Skin epidermis (tissue), 12 donors: ENCODE data around the gene RGPD6.
"Not testable (repeated sequence)": the region's sequence is repeated elsewhere in the genome, so short reads cannot be mapped to it uniquely, and the experiment has no call there.

ENCODE experiments used
- H3K27ac ChIP-seq, 21 experiments: fragments of 200-600 bp; sonication (generic) in 11 of 21; one replicate each; pipeline ENCODE4 v1.5.0; 2020; ENCODE audit warnings: mild to moderate bottlenecking in 3 of 21, inconsistent platforms in 2 of 21, moderate library complexity in 2 of 21
- H3K4me3 ChIP-seq, 7 experiments: fragments of 200-600 bp; sonication (generic) in 2 of 7; one replicate each; pipeline ENCODE4 v1.5.0; 2020; ENCODE audit warnings: inconsistent platforms in 2 of 7, mild to moderate bottlenecking in 2 of 7, moderate library complexity in 1 of 7

The RGPD6 gene

GRCh38 chr2:110576763-110577416 lies at the start of gene RGPD6:
TSS of gene RGPD6 (minus strand) at chr2:110577222. CDS start at chr2:110577024, 198 bp downstream.
- not testable (repeated sequence) for H3K27ac ChIP-seq, H3K4me3 ChIP-seq

GRCh38 chr2:110619326-110619939 lies 42.4 kb upstream of the RGPD6 start:
- not testable (repeated sequence) for H3K27ac ChIP-seq, H3K4me3 ChIP-seq

DNA sequence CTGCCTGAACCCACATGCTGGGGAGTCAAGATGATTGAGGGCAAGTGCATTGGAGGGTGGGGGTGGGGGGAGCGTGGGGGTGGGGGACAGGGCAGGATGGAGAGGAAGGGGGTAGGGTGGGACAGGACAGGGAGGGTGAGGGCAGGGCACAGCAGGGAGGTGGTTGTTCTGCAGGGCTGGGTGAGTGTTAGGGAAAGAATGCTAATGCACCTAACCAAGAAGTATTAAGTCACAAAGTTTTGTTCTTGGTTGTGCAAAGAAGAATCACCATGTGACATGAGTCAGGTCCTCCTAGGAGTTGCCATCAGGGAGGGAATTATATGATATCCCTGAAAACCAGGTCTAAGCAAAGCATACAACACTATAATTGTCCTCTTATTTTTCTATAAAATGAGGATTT lies 36.9 kb upstream of the RGPD6 start:
- not testable (repeated sequence) for H3K27ac ChIP-seq, H3K4me3 ChIP-seq

GRCh38 chr2:110610613-110611250 lies 33.7 kb upstream of the RGPD6 start:
- not testable (repeated sequence) for H3K27ac ChIP-seq
- peak overlapping the region in 1 of 7 experiments; percentile 7 for H3K4me3 ChIP-seq

DNA sequence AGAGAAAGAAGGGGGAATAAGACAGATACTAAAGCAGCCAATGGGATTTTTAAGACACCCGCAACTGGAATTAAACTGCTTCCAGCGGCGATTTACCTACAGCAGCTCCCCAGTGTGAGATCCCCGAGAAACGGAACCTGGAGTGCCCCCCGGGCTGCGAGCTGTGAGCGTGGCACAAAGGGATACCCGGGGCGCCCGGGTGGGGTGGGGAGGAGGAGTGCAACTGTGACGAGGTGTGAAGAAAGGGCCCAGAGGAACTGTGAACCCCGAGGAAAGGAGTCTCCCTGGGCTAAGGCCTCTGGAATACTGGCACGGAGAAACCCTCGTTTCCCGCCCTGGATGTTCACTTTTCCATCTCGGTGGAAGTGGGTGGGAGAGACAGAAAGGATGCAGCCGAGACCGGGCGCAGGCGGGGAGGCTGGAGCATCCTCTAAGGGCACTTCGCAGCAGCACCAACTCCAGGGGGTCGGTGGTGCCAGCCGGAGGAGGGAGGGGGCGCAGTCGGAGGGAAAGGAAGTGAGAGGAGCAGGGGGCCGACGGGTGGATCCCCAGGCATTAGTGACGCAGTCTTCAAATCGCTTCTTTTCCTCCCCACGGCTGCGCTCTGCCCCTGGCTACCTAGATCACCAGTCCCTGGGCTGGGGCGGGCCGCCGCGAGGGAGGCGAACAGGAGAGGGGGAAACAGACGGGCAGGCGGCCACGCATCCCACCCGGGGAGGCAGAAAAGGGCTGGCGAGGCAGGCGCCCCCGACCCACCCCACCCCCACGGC lies 33.0 kb upstream of the RGPD6 start:
- not testable (repeated sequence) for H3K27ac ChIP-seq
- peak overlapping the region in 1 of 7 experiments; percentile 7 for H3K4me3 ChIP-seq

DNA sequence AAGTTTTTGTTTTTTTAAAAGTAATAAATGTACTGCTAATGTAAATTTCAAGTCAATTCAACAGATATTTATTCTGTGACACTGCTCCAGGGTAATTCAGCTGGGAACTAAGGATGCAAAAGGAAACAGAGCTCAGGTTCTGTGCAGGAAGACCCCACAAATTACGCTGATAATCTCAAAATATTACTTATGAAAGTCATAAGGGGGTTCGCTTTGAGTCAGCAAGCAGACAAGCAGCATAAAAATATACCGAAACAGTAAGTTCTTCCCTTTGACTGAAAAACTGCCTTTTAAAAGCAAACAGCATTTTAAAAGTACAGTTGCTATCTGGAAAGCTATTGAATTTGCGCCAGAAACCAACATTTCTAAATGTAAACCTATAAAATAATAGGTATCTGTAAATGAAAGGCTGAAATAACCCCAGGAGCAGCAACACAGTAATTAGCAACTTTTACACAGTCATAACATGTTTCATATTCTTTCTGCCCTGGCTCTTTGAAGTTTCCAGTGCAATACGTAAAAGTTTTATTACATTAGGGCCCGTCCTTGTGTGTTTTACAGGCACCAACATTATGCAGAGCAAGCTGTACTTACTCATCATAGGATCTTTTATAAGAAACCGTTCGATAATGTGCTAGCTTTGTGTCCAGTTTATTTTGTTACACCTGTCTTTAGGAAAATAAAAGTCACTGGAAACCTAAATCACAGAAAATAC lies 31.9 kb upstream of the RGPD6 start:
- H3K4me3 ChIP-seq, H3K27ac ChIP-seq: not testable (repeated sequence)

- H3K27ac ChIP-seq, H3K4me3 ChIP-seq: not testable (repeated sequence)
These were observed 28.0 kb upstream of the RGPD6 start for GRCh38 chr2:110605057-110605456.

DNA sequence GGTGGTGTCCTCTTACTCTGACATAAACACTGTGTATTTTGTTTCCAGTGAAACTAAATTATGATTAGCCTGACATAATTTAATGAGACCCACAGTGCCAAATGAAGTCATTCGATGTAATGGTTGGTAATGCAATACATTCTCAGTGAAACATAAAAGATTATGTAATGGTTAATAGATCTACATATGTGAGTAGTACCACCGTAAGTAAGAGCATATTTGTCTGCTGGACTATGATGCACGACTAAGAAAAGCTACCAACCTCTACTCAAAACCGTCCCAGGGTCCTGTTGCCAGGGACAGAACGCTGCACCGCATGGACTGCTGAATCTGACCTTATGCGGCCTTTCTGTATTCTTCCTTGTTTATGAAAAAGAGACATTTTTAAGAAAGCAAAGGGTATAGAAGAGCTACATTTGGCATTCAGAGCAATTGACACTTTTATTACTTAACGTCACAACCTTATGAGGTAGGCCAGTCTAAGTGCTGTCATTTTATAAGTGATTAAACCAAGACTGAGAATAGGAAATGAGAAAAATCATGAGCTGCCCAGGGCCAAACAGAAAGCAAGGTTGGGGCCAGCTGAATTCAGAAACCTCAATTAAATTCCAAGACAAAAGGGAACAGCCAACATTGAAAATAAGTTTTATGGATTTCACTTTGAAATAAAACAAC lies 27.0 kb upstream of the RGPD6 start:
- H3K4me3 ChIP-seq, H3K27ac ChIP-seq: not testable (repeated sequence)

DNA sequence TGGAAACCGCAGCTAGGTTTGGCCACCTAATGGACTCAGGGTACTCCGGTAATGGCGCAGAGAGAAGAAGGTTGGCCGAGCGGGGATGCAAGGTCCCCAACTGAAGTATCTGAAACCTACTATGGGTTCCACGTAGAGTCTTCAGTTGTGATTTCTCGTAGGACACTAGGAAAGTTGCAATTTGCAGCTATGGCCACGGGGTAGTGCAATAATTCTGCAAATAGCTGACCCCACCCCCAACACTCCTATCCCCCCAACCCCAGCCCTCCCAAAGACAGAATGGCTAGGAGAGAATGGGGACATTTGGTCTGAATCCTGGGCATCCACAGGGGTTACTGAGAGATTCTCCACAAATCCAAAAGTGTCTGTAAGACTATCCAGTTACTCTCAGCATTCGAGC lies 25.1 kb upstream of the RGPD6 start:
- not testable (repeated sequence) for H3K27ac ChIP-seq, H3K4me3 ChIP-seq

- H3K27ac ChIP-seq, H3K4me3 ChIP-seq: not testable (repeated sequence)
These were observed 15.0 kb upstream of the RGPD6 start for GRCh38 chr2:110591973-110592372.

DNA sequence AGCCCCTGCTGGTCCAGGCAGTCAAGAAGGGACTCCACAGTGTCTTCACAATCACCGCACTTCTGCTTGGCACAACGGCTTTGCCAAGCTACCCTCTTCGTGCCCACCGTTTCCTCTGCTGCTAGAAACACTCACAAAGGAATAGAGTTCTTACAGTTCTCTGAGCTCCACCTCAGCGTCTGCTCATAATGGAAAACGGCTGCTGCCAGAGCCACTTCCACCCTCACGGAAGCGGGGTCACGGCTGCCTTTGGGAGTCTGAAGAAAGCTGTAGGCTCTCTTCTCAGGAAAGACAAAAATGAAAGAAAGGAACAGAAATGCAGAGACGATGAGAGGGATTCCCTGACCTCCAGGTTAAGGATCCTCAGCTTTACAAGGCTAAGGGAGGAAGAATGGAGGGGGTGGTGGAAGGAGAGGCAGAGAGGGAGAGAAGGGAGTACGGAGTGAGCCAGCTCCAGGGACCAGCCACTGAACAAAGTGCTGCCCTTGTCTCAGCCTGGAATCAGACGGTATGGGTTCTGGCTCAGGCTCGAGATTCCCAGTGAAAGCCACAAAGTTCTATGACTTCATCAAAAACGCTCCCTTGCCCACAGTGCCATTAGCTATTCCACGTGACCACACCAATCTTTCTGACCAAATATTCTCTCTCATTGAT lies 12.8 kb upstream of the RGPD6 start:
- H3K27ac ChIP-seq, H3K4me3 ChIP-seq: not testable (repeated sequence)

DNA sequence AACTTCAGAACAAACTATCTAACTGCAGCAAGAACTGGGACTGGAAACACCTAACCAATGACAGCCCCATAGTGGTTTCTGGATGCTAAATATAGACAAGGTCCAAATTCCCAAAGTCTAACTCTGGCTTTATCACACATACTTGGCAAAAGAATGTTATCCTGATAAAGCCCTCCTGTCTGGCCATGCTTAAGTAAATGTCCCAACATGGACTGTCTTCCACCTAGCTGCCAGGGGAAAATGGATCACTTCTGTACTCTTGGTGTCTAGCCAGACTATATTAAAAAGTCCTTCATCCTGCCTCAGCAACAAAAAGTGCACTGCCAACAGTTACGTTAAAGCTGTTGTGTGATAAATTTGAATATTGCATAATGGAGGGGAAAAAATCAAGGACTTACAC lies 11.5 kb upstream of the RGPD6 start:
- not testable (repeated sequence) for H3K4me3 ChIP-seq, H3K27ac ChIP-seq

- H3K27ac ChIP-seq, H3K4me3 ChIP-seq: not testable (repeated sequence)
These were observed 2.4 kb upstream of the RGPD6 start for GRCh38 chr2:110579216-110579965.

- not testable (repeated sequence) for H3K4me3 ChIP-seq, H3K27ac ChIP-seq
These were observed 1.4 kb upstream of the RGPD6 start for GRCh38 chr2:110578429-110578828.

GRCh38 chr2:110499755-110500377 lies 77.2 kb downstream of the RGPD6 start:
- H3K4me3 ChIP-seq, H3K27ac ChIP-seq: not testable (repeated sequence)

- not testable (repeated sequence) for H3K4me3 ChIP-seq, H3K27ac ChIP-seq
These were observed 81.0 kb downstream of the RGPD6 start for GRCh38 chr2:110496027-110496426.

GRCh38 chr2:110494488-110494887 lies 82.5 kb downstream of the RGPD6 start:
- not testable (repeated sequence) for H3K27ac ChIP-seq, H3K4me3 ChIP-seq

- not testable (repeated sequence) for H3K27ac ChIP-seq, H3K4me3 ChIP-seq
These were observed 88.0 kb downstream of the RGPD6 start for GRCh38 chr2:110488991-110489390.
